22Rv1 (cell line): ENCODE results near the gene FMN1.

Experiments
- H3K27ac ChIP-seq: fragments of 450-650 bp; 2 replicates; pipeline ENCODE4 v1.5.1; 2017
- CTCF ChIP-seq: fragments of 450-650 bp; IDR thresholded peaks from 2 replicates; pipeline ENCODE4 v1.5.1; 2017; ENCODE audit warnings: mild to moderate bottlenecking
- ZFX ChIP-seq: fragments of 450-650 bp; IDR thresholded peaks from 2 replicates; pipeline ENCODE4 v1.6.1; 2017; ENCODE audit warnings: antibody characterized with exemption, borderline replicate concordance

FMN1 gene

GRCh38 chr15:32802286-32802936, 392.1 kb downstream of the FMN1 start:
- H3K27ac ChIP-seq, result no peak overlapping the region
- TF ChIP-seq CTCF, result no peak
- TF ChIP-seq ZFX, result no peak

- TF ChIP-seq CTCF (no peak), ZFX (no peak)
- H3K27ac ChIP-seq, result no peak overlapping the region
Measured at GRCh38 chr15:32799936-32800535, 394.5 kb downstream of the FMN1 start.

GRCh38 chr15:32796856-32797255, 397.7 kb downstream of the FMN1 start:
- no peak overlapping the region for H3K27ac ChIP-seq
- TF ChIP-seq CTCF (no peak), ZFX (no peak)

- TF ChIP-seq CTCF (no peak), ZFX (no peak)
- no peak overlapping the region for H3K27ac ChIP-seq
Measured at GRCh38 chr15:32794973-32795372, 399.5 kb downstream of the FMN1 start.

GRCh38 chr15:32792436-32792835, 402.1 kb downstream of the FMN1 start:
- no peak overlapping the region for H3K27ac ChIP-seq
- TF ChIP-seq ZFX (no peak), CTCF (no peak)

- H3K27ac ChIP-seq, result no peak overlapping the region
- TF ChIP-seq CTCF (no peak), ZFX (no peak)
Measured at GRCh38 chr15:32790352-32790999, 404.0 kb downstream of the FMN1 start.

GRCh38 chr15:32787949-32788348, 406.6 kb downstream of the FMN1 start:
- TF ChIP-seq ZFX, result no peak
- no peak for TF ChIP-seq CTCF
- H3K27ac ChIP-seq, result no peak overlapping the region
